RWPE1 (cell line): ENCODE results near the gene APBB3.
A peak's percentile ranks its signal among the peaks of the same experiment; 100 is the strongest.

Experiments
- CTCF ChIA-PET: fragments of 350-600 bp; sonication (Branson Sonifier 250); formaldehyde crosslinking; extraction: SDS; loops from one replicate; lab custom pipeline; 2021; lab: Yijun Ruan, JAX
- POLR2A ChIA-PET: fragments of 400-600 bp; formaldehyde crosslinking; extraction: SDS; loops from one replicate; lab custom pipeline; 2020; ENCODE audit warnings: antibody characterized with exemption; ENCODE audit not compliant: low non-redundant PET; lab: Yijun Ruan, JAX
- DNase-seq: peaks from one replicate; pipeline ENCODE4 v3.0.0; 2012; ENCODE audit warnings: low spot score
- H3K27ac ChIP-seq: fragments of 450-650 bp; 2 replicates; pipeline ENCODE4 v1.5.1; 2017
- CTCF ChIP-seq: fragments of 450-650 bp; conservative IDR thresholded peaks from 2 replicates; pipeline ENCODE4 v1.5.1; 2017; ENCODE audit warnings: low read depth, mild to moderate bottlenecking

Gene APBB3

DNA sequence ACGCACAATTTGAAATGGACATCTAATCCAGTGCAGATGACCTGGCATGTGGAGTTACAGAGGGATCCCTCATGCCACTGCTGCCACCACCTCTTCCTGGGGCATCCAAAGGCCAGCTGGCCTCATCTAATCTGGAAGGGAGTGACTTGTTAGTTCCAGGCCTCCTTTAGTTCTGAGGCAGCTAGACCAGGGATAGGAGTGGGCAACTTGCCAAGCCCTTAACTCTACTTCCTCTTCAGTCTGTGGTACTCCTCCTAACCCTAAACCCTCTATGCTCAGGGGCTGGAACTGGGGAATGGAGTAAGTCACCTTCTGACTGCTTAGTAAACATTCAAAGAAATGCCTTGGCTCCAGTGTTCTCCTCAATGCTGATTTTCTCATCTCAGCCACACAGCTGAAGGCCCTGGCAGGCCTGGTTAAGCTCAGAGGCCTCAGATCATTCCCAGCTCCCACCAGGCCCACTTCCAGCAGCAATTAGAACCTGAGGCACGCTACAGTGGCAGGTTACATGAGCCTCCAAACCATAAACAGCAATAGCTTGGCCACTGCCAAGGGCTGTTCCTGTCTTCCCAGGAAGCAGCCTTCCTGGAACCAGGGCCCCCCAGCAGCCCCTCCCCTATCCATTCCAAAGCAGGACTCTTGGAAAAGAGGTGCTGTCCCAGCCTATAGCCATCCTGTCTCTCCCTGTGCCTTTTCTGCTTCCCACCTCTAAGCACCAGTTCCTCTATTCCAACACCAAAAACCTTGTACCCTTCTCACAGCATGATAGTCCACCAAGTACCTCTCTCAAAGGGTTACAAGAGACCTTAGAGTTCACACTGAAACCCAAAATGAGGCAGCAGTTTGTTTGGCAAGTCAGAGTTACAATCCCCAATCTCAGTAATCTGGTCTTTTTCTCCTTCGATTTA, 14.9 kb downstream of the APBB3 start:
- ChIA-PET POLR2A (interaction anchor here (0.9 to 1.0 kb wide), 3 partner anchors 8 to 98 kb away, joined by 3 to 4 read pairs (median 4); partner anchors contain the start of genes IK, NDUFA2 and SRA1), CTCF (interaction anchor here (0.7 to 2.9 kb wide), 3 partner anchors 79 to 171 kb away, joined by 3 to 21 read pairs (median 8); partner anchors contain the start of gene TMCO6)
- TF ChIP-seq CTCF, result no peak
- H3K27ac ChIP-seq, result peak overlapping the region; percentile 86
- peak; percentile 23 for DNase-seq

- peak overlapping the region; percentile 86 for H3K27ac ChIP-seq
- CTCF ChIA-PET, result interaction anchor here (1.6 to 2.9 kb wide), 2 partner anchors 90 to 172 kb away, joined by 8 to 21 read pairs; partner anchors contain the start of gene TMCO6
- POLR2A ChIA-PET, result interaction anchor here (0.9 to 2.7 kb wide), 3 partner anchors 8 to 99 kb away, joined by 4 to 18 read pairs (median 4); partner anchors contain the start of genes IK, NDUFA2 and SRA1
- DNase-seq, result no peak
- TF ChIP-seq CTCF, result no peak
Observed at GRCh38 chr5:140548791-140549190, 15.6 kb downstream of the APBB3 start.

GRCh38 chr5:140548300-140548688, 16.1 kb downstream of the APBB3 start:
- DNase-seq, result peak; percentile 16
- ChIA-PET POLR2A (interaction anchor here (0.9 to 2.7 kb wide), 2 partner anchors 9 to 99 kb away, joined by 4 to 18 read pairs; partner anchors contain the start of genes IK, NDUFA2 and SRA1), CTCF (interaction anchor here (0.5 to 2.9 kb wide), 11 partner anchors 9 to 200 kb away, joined by 3 to 21 read pairs (median 4); partner anchors contain the start of genes SRA1 and TMCO6)
- peak overlapping the region; percentile 86 for H3K27ac ChIP-seq
- no peak for TF ChIP-seq CTCF

- peak; percentile 97 for DNase-seq
- ChIA-PET CTCF (interaction anchor here (0.5 to 2.9 kb wide), 15 partner anchors 9 to 199 kb away, joined by 3 to 21 read pairs (median 4); partner anchors contain the start of genes CD14, IK, NDUFA2 and SRA1), POLR2A (interaction anchor here (0.7 to 2.7 kb wide), 5 partner anchors 10 to 116 kb away, joined by 3 to 18 read pairs (median 4); partner anchors contain the start of genes IK, NDUFA2 and SRA1)
- H3K27ac ChIP-seq, result peak within 1 kb of the TSS; percentile 86
- TF ChIP-seq CTCF, result peak; percentile 63
Observed at GRCh38 chr5:140547508-140548299, 16.7 kb downstream of the APBB3 start, which contains the start of gene EIF4EBP3. Gene EIF4EBP3 (plus strand): TSS chr5:140547662. CDS start chr5:140547738, 76 bp downstream.

GRCh38 chr5:140546851-140547507, 17.4 kb downstream of the APBB3 start:
- peak overlapping the region; percentile 86 for H3K27ac ChIP-seq
- CTCF ChIA-PET, result interaction anchor here (0.6 to 2.9 kb wide), 11 partner anchors 11 to 174 kb away, joined by 3 to 21 read pairs (median 4); partner anchors contain the start of genes IK, NDUFA2, SRA1 and TMCO6
- POLR2A ChIA-PET, result interaction anchor here (0.7 to 2.7 kb wide), 5 partner anchors 10 to 117 kb away, joined by 3 to 18 read pairs (median 4); partner anchors contain the start of genes IK, NDUFA2 and SRA1
- DNase-seq, result no peak
- no peak for TF ChIP-seq CTCF
